ENCODE data around the gene GLDN. TPM values are rescaled to one million over a fixed set of nuclear protein-coding genes. Genes with fewer than 3 reads are reported as not detected.

Gene GLDN
- total RNA-seq, 1 donor from 2014 or later, result 3.4 TPM

DNA sequence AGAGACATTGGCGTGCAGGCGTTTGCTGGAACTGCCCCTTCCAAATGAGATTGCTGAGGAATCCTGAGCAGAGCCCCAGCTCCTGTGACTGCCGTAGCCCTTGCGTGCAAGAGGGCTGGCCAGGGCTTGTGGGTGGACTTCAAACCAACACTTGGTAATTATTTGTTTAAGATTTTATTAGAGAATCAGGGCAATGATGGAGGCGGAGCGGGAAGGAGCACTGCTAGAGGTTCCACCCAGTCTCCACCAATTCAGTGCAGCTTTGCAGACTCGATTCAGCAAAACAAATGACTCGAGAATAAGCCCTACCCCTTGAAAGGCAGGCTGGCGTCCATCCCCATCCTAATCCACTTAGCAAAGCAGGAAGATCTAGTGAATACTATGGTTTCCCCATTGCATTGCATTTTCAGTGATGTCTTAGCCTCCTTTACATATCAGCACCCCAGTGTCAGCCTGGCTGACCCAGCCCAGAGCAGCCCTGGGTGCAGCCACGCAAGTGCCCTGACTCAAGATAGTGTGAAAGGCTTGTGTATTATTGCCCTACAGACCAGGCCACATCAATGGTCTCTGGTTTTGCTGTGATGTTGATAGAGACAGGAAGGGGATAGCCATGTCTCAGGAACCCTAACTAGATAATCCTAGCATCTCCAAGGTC, 26.0 kb downstream of the GLDN start:
- intact Hi-C loops (cut with DNase I), result no loop called here
- Histone ChIP-seq H3K36me3 (no peaks in the 10 kb centered on the region), H3K27ac (no peak overlapping the region), H3K27me3 (no peaks in the 10 kb centered on the region), H3K9me3 (no peaks in the 10 kb centered on the region), H3K4me1 (no peaks in the 10 kb centered on the region), H3K4me3 (no peak overlapping the region)
- DNase-seq (ENCODE audit: low spot score in 2 of 2), result no peak
- TF ChIP-seq, protein P1, sequence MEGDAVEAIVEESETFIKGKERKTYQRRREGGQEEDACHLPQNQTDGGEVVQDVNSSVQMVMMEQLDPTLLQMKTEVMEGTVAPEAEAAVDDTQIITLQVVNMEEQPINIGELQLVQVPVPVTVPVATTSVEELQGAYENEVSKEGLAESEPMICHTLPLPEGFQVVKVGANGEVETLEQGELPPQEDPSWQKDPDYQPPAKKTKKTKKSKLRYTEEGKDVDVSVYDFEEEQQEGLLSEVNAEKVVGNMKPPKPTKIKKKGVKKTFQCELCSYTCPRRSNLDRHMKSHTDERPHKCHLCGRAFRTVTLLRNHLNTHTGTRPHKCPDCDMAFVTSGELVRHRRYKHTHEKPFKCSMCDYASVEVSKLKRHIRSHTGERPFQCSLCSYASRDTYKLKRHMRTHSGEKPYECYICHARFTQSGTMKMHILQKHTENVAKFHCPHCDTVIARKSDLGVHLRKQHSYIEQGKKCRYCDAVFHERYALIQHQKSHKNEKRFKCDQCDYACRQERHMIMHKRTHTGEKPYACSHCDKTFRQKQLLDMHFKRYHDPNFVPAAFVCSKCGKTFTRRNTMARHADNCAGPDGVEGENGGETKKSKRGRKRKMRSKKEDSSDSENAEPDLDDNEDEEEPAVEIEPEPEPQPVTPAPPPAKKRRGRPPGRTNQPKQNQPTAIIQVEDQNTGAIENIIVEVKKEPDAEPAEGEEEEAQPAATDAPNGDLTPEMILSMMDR (IDR thresholded peaks at IDR 0.05), result no peak

GRCh38 chr15:51368307-51368706, 26.9 kb downstream of the GLDN start:
- Histone ChIP-seq H3K4me3 (no peak overlapping the region), H3K36me3 (no peaks in the 10 kb centered on the region), H3K4me1 (no peaks in the 10 kb centered on the region), H3K9me3 (no peaks in the 10 kb centered on the region), H3K27me3 (no peaks in the 10 kb centered on the region), H3K27ac (no peak overlapping the region)
- DNase-seq (ENCODE audit: low spot score in 2 of 2), result no peak
- intact Hi-C loops (cut with DNase I), result no loop called here
- TF ChIP-seq, protein P1 (IDR thresholded peaks at IDR 0.05), result no peak

GRCh38 chr15:51368751-51369450, 27.4 kb downstream of the GLDN start:
- no peaks in the 10 kb centered on the region for H3K36me3 ChIP-seq
- no peaks in the 10 kb centered on the region for H3K9me3 ChIP-seq
- H3K27me3 ChIP-seq, result no peaks in the 10 kb centered on the region
- TF ChIP-seq, protein P1 (IDR thresholded peaks at IDR 0.05), result no peak
- H3K4me1 ChIP-seq, result no peaks in the 10 kb centered on the region
- no peak overlapping the region for H3K27ac ChIP-seq
- intact Hi-C loops (cut with DNase I), result no loop called here
- no peak overlapping the region for H3K4me3 ChIP-seq
- no peak for DNase-seq (ENCODE audit: low spot score in 2 of 2)

DNA sequence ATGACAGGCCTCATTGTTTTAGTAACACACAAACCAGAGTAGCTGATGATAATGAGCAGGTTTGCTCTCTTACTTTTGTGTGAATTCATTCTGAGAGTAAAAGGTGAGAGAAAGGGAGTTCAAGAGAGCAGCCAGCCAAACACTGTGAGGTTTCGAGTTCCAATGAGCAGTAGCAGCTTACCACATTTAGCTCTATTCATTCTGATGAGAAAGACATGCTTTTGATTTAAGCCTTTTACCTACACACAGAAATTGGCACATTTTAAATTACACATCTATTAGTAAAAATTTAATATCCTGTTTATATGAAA, 28.0 kb downstream of the GLDN start:
- Histone ChIP-seq H3K27ac (no peak overlapping the region), H3K4me3 (no peak overlapping the region), H3K4me1 (no peaks in the 10 kb centered on the region), H3K36me3 (no peaks in the 10 kb centered on the region), H3K27me3 (no peaks in the 10 kb centered on the region), H3K9me3 (no peaks in the 10 kb centered on the region)
- intact Hi-C loops (cut with DNase I), result no loop called here
- DNase-seq (ENCODE audit: low spot score in 2 of 2), result no peak
- TF ChIP-seq, protein P1 (IDR thresholded peaks at IDR 0.05), result no peak

GRCh38 chr15:51371266-51371665, 29.8 kb downstream of the GLDN start:
- Histone ChIP-seq H3K27ac (no peak overlapping the region), H3K9me3 (no peaks in the 10 kb centered on the region), H3K4me3 (no peak overlapping the region), H3K36me3 (no peaks in the 10 kb centered on the region), H3K27me3 (no peaks in the 10 kb centered on the region), H3K4me1 (no peaks in the 10 kb centered on the region)
- intact Hi-C loops (cut with DNase I), result no loop called here
- no peak for DNase-seq (ENCODE audit: low spot score in 2 of 2)
- TF ChIP-seq, protein P1 (IDR thresholded peaks at IDR 0.05), result no peak

All from ascending aorta (tissue), 2 donors.